HG03064 (cell line): Measurements from ENCODE around the gene ORC4.
A peak's percentile ranks its signal among the peaks of the same experiment; 100 is the strongest.

ENCODE experiments used
- ATAC-seq: cut with Tn5 transposase; IDR thresholded peaks from one replicate; pipeline ENCODE4 v1.9.1; 2021; ENCODE audit warnings: low read depth; ENCODE audit not compliant: unreplicated experiment

ORC4 gene

GRCh38 chr2:148020111-148021058, at the start of gene ORC4:
Gene ORC4, minus strand, starts transcription at chr2:148020737. Its CDS starts 44,779 bp downstream, at chr2:147975958.
- ATAC-seq, result peak; percentile 72

GRCh38 chr2:148067801-148068200, 47.3 kb upstream of the ORC4 start:
- no peak for ATAC-seq

GRCh38 chr2:148065936-148066335, 45.4 kb upstream of the ORC4 start:
- no peak for ATAC-seq

- no peak for ATAC-seq
Measured at GRCh38 chr2:148063633-148064032, 43.1 kb upstream of the ORC4 start.

- no peak for ATAC-seq
Measured at GRCh38 chr2:148058641-148059040, 38.1 kb upstream of the ORC4 start.

- ATAC-seq, result no peak
Measured at GRCh38 chr2:148052687-148053086, 32.1 kb upstream of the ORC4 start.

- no peak for ATAC-seq
Measured at GRCh38 chr2:148049284-148049683, 28.7 kb upstream of the ORC4 start.

GRCh38 chr2:148048475-148049221, 28.1 kb upstream of the ORC4 start:
- peak; percentile 60 for ATAC-seq

GRCh38 chr2:148046802-148047201, 26.3 kb upstream of the ORC4 start:
- ATAC-seq, result no peak

- no peak for ATAC-seq
Measured at GRCh38 chr2:148044322-148044721, 23.8 kb upstream of the ORC4 start.

GRCh38 chr2:148042219-148042618, 21.7 kb upstream of the ORC4 start:
- peak; percentile 82 for ATAC-seq

GRCh38 chr2:148039783-148040182, 19.2 kb upstream of the ORC4 start:
- no peak for ATAC-seq

- no peak for ATAC-seq
Measured at GRCh38 chr2:148032215-148032614, 11.7 kb upstream of the ORC4 start.

GRCh38 chr2:148031152-148031551, 10.6 kb upstream of the ORC4 start:
- no peak for ATAC-seq

- ATAC-seq, result no peak
Measured at GRCh38 chr2:148028781-148029180, 8.2 kb upstream of the ORC4 start.

- ATAC-seq, result no peak
Measured at GRCh38 chr2:148027822-148028221, 7.3 kb upstream of the ORC4 start.

GRCh38 chr2:148026573-148026972, 6.0 kb upstream of the ORC4 start:
- no peak for ATAC-seq

- ATAC-seq, result no peak
Measured at GRCh38 chr2:148023861-148024260, 3.3 kb upstream of the ORC4 start.

GRCh38 chr2:148022882-148023281, 2.3 kb upstream of the ORC4 start:
- no peak for ATAC-seq

- no peak for ATAC-seq
Measured at GRCh38 chr2:148022351-148022750, 1.8 kb upstream of the ORC4 start.

- ATAC-seq, result no peak
Measured at GRCh38 chr2:148021886-148022285, 1.3 kb upstream of the ORC4 start.
